Adipocyte (in vitro differentiated cells): ENCODE measurements around the gene CACNA1H.

Source experiments
- DNase-seq: peaks from one replicate; pipeline ENCODE4 v3.0.0-alpha.2; 2015; ENCODE audit warnings: low read depth
- H3K27me3 ChIP-seq: replicated peaks from 2 replicates; pipeline ENCODE4 v1.7.0; 2013; ENCODE audit warnings: mild to moderate bottlenecking, low read length, moderate library complexity; ENCODE audit not compliant: control insufficient read depth, insufficient read depth
- H3K36me3 ChIP-seq: 2 replicates; pipeline ENCODE4 v1.7.0; 2013; ENCODE audit warnings: low read length, mild to moderate bottlenecking, moderate library complexity; ENCODE audit not compliant: control insufficient read depth, insufficient read depth, severe bottlenecking
- H3K4me1 ChIP-seq: 2 replicates; pipeline ENCODE4 v1.7.0; 2013; ENCODE audit warnings: mild to moderate bottlenecking, low read length, moderate library complexity; ENCODE audit not compliant: control insufficient read depth, insufficient read depth
- H3K4me3 ChIP-seq: 2 replicates; pipeline ENCODE4 v1.7.0; 2013; ENCODE audit warnings: mild to moderate bottlenecking, low read length, moderate library complexity
- H3K9ac ChIP-seq: 2 replicates; pipeline ENCODE4 v1.7.0; 2013; ENCODE audit warnings: mild to moderate bottlenecking, low read length, moderate library complexity
- H3K9me3 ChIP-seq: 2 replicates; pipeline ENCODE4 v1.7.0; 2013; ENCODE audit warnings: mild to moderate bottlenecking, low read length, moderate library complexity; ENCODE audit not compliant: control insufficient read depth

CACNA1H gene

GRCh38 chr16:1200014-1200627, 47.2 kb downstream of the CACNA1H start:
- no peaks in the 10 kb centered on the region for H3K36me3 ChIP-seq
- peaks cover 7% of the 10 kb centered on the region for H3K27me3 ChIP-seq
- H3K4me1 ChIP-seq = no peaks in the 10 kb centered on the region
- H3K9me3 ChIP-seq = no peaks in the 10 kb centered on the region
- no peak overlapping the region for H3K4me3 ChIP-seq
- DNase-seq = no peak
- no peak overlapping the region for H3K9ac ChIP-seq

GRCh38 chr16:1201444-1201843, 48.5 kb downstream of the CACNA1H start:
- Histone ChIP-seq H3K9me3 (no peaks in the 10 kb centered on the region), H3K4me3 (no peak overlapping the region), H3K9ac (no peak overlapping the region), H3K27me3 (peaks cover 5% of the 10 kb centered on the region), H3K36me3 (no peaks in the 10 kb centered on the region), H3K4me1 (no peaks in the 10 kb centered on the region)
- no peak for DNase-seq

- no peak for DNase-seq
- Histone ChIP-seq H3K9ac (no peak overlapping the region), H3K36me3 (no peaks in the 10 kb centered on the region), H3K9me3 (no peaks in the 10 kb centered on the region), H3K27me3 (peaks cover 3% of the 10 kb centered on the region), H3K4me1 (no peaks in the 10 kb centered on the region), H3K4me3 (no peak overlapping the region)
Observed at GRCh38 chr16:1202274-1202673, 49.4 kb downstream of the CACNA1H start.

GRCh38 chr16:1204933-1205332, 52.0 kb downstream of the CACNA1H start:
- H3K27me3 ChIP-seq = peaks cover 3% of the 10 kb centered on the region
- H3K4me3 ChIP-seq = no peak overlapping the region
- DNase-seq = no peak
- H3K9me3 ChIP-seq = no peaks in the 10 kb centered on the region
- H3K9ac ChIP-seq = no peak overlapping the region
- H3K36me3 ChIP-seq = no peaks in the 10 kb centered on the region
- H3K4me1 ChIP-seq = no peaks in the 10 kb centered on the region

- H3K27me3 ChIP-seq = peaks cover 3% of the 10 kb centered on the region
- DNase-seq = no peak
- no peaks in the 10 kb centered on the region for H3K9me3 ChIP-seq
Observed at GRCh38 chr16:1206326-1206725, 53.4 kb downstream of the CACNA1H start.

GRCh38 chr16:1206786-1207185, 53.9 kb downstream of the CACNA1H start:
- Histone ChIP-seq H3K9me3 (no peaks in the 10 kb centered on the region), H3K4me3 (no peak overlapping the region), H3K4me1 (no peaks in the 10 kb centered on the region), H3K27me3 (peaks cover 3% of the 10 kb centered on the region), H3K9ac (no peak overlapping the region), H3K36me3 (no peaks in the 10 kb centered on the region)
- DNase-seq = no peak

More at GRCh38 chr16:1206326-1206725, 53.4 kb downstream of the CACNA1H start:
- H3K9ac ChIP-seq = no peak overlapping the region
- H3K36me3 ChIP-seq = no peaks in the 10 kb centered on the region
- H3K4me3 ChIP-seq = no peak overlapping the region
- H3K4me1 ChIP-seq = no peaks in the 10 kb centered on the region

GRCh38 chr16:1208239-1208830, 55.4 kb downstream of the CACNA1H start:
- H3K4me3 ChIP-seq = no peak overlapping the region
- no peak for DNase-seq
- H3K4me1 ChIP-seq = no peaks in the 10 kb centered on the region
- H3K27me3 ChIP-seq = peaks cover under 1% of the 10 kb centered on the region
- no peaks in the 10 kb centered on the region for H3K36me3 ChIP-seq
- no peak overlapping the region for H3K9ac ChIP-seq
- no peaks in the 10 kb centered on the region for H3K9me3 ChIP-seq

GRCh38 chr16:1209081-1209480, 56.2 kb downstream of the CACNA1H start:
- H3K9me3 ChIP-seq = no peaks in the 10 kb centered on the region
- DNase-seq = no peak
- no peaks in the 10 kb centered on the region for H3K36me3 ChIP-seq
- H3K4me3 ChIP-seq = no peak overlapping the region
- H3K9ac ChIP-seq = no peak overlapping the region
- no peaks in the 10 kb centered on the region for H3K27me3 ChIP-seq
- no peaks in the 10 kb centered on the region for H3K4me1 ChIP-seq

GRCh38 chr16:1210461-1210860, 57.6 kb downstream of the CACNA1H start:
- DNase-seq = no peak
- no peaks in the 10 kb centered on the region for H3K9me3 ChIP-seq
- no peaks in the 10 kb centered on the region for H3K27me3 ChIP-seq
- no peaks in the 10 kb centered on the region for H3K36me3 ChIP-seq
- no peaks in the 10 kb centered on the region for H3K4me1 ChIP-seq
- no peak overlapping the region for H3K4me3 ChIP-seq
- H3K9ac ChIP-seq = no peak overlapping the region

GRCh38 chr16:1211451-1212268, 58.8 kb downstream of the CACNA1H start:
- Histone ChIP-seq H3K9me3 (no peaks in the 10 kb centered on the region), H3K4me1 (no peaks in the 10 kb centered on the region), H3K9ac (no peak overlapping the region), H3K36me3 (no peaks in the 10 kb centered on the region), H3K27me3 (no peaks in the 10 kb centered on the region), H3K4me3 (no peak overlapping the region)
- DNase-seq = no peak

- no peaks in the 10 kb centered on the region for H3K27me3 ChIP-seq
- no peaks in the 10 kb centered on the region for H3K9me3 ChIP-seq
- DNase-seq = no peak
- H3K9ac ChIP-seq = no peak overlapping the region
- no peaks in the 10 kb centered on the region for H3K4me1 ChIP-seq
- H3K36me3 ChIP-seq = no peaks in the 10 kb centered on the region
- no peak overlapping the region for H3K4me3 ChIP-seq
Observed at GRCh38 chr16:1212616-1213194, 59.8 kb downstream of the CACNA1H start.
